IMR-90 (cell line): ENCODE measurements around the gene DIAPH2. TPM values are rescaled to one million over a fixed set of nuclear protein-coding genes. Genes with fewer than 3 reads are reported as not detected.

Experiments
- ATAC-seq: fragments of 200-7000 bp; cut with Tn5 transposase; 2 replicates; pipeline ENCODE4 v1.9.1; 2020; ENCODE audit warnings: low read depth, mild to moderate bottlenecking, moderate library complexity
- BruUV-seq: library from RNA; stranded (reverse); fragments of 400-500 nt; replicated peaks from 2 replicates; lab custom pipeline; 2021; lab: Mats Ljungman, UMichigan
- CTCF ChIA-PET: fragments of 300-600 bp; formaldehyde crosslinking; extraction: SDS; loops from one replicate; lab custom pipeline; 2021; ENCODE audit warnings: antibody characterized with exemption; lab: Yijun Ruan, JAX
- POLR2A ChIA-PET: fragments of 300-600 bp; sonication (Branson Sonifier 250); formaldehyde crosslinking; loops from one replicate; lab custom pipeline; 2022; ENCODE audit warnings: antibody characterized with exemption; ENCODE audit not compliant: unreplicated experiment; lab: Charles Lee
- DNase-seq: peaks from one replicate; pipeline ENCODE4 v3.0.0; 2013
- H2AFZ ChIP-seq: replicated peaks from 2 replicates; pipeline ENCODE3; 2013; ENCODE audit warnings: low read length, mild to moderate bottlenecking; ENCODE audit not compliant: poor library complexity
- H2AK5ac ChIP-seq: 2 replicates; pipeline ENCODE4 v1.6.1; 2013; ENCODE audit warnings: low read depth, low read length, inconsistent platforms
- H2AK9ac ChIP-seq: replicated peaks from 2 replicates; pipeline ENCODE3; 2013; ENCODE audit warnings: mild to moderate bottlenecking, low read depth, low read length, moderate library complexity; ENCODE audit not compliant: poor library complexity
- H2BK120ac ChIP-seq: 2 replicates; pipeline ENCODE4 v1.6.1; 2013; ENCODE audit warnings: low read depth, low read length, inconsistent platforms
- H2BK15ac ChIP-seq: 3 replicates; pipeline ENCODE4 v1.6.1; 2013; ENCODE audit warnings: low read depth, low read length, inconsistent platforms
- H2BK20ac ChIP-seq: 2 replicates; pipeline ENCODE4 v1.6.1; 2013; ENCODE audit warnings: low read depth, mild to moderate bottlenecking, inconsistent platforms, low read length, moderate library complexity
- H2BK5ac ChIP-seq: 2 replicates; pipeline ENCODE4 v1.6.1; 2013; ENCODE audit warnings: mild to moderate bottlenecking, low read depth, low read length, inconsistent platforms; ENCODE audit not compliant: poor library complexity, severe bottlenecking
- H3K14ac ChIP-seq: replicated peaks from 2 replicates; pipeline ENCODE4 v1.6.1; 2013; ENCODE audit warnings: low read depth, low read length, inconsistent platforms
- H3K18ac ChIP-seq: 2 replicates; pipeline ENCODE4 v1.6.1; 2013; ENCODE audit warnings: low read depth, low read length, control low read depth
- H3K23ac ChIP-seq: 2 replicates; pipeline ENCODE4 v1.6.1; 2013; ENCODE audit warnings: low read depth, low read length, inconsistent platforms
- H3K27ac ChIP-seq: 2 replicates; pipeline ENCODE4 v1.5.1; 2013; ENCODE audit warnings: mild to moderate bottlenecking, control low read depth, low read length; ENCODE audit not compliant: insufficient read depth
- H3K27me3 ChIP-seq: 2 replicates; pipeline ENCODE4 v1.6.1; 2013; ENCODE audit warnings: low read length; ENCODE audit not compliant: control insufficient read depth, insufficient read depth
- H3K36me3 ChIP-seq: 2 replicates; pipeline ENCODE4 v1.6.1; 2013; ENCODE audit warnings: low read length, mixed read lengths; ENCODE audit not compliant: control insufficient read depth, insufficient read depth
- H3K4ac ChIP-seq: 2 replicates; pipeline ENCODE4 v1.6.1; 2013; ENCODE audit warnings: low read depth, low read length, inconsistent platforms
- H3K4me1 ChIP-seq: 2 replicates; pipeline ENCODE4 v1.6.1; 2013; ENCODE audit warnings: low read length, mixed read lengths; ENCODE audit not compliant: control insufficient read depth, insufficient read depth
- H3K4me2 ChIP-seq: 2 replicates; pipeline ENCODE4 v1.6.1; 2013; ENCODE audit warnings: low read depth, mild to moderate bottlenecking, control low read depth, low read length, moderate library complexity
- H3K4me3 ChIP-seq: 2 replicates; pipeline ENCODE4 v1.5.1; 2013; ENCODE audit warnings: low read depth, mild to moderate bottlenecking, control low read depth, low read length, moderate library complexity; ENCODE audit not compliant: insufficient read depth
- H3K56ac ChIP-seq: 2 replicates; pipeline ENCODE4 v1.6.1; 2013; ENCODE audit warnings: low read length, inconsistent platforms; ENCODE audit not compliant: insufficient read depth; ENCODE audit errors: extremely low read depth
- H3K79me1 ChIP-seq, 2 experiments: 2 replicates each; pipeline ENCODE4 v1.6.1; 2013; ENCODE audit warnings: low read length in 2 of 2, inconsistent platforms in 1 of 2, low read depth in 1 of 2
- H3K9ac ChIP-seq: 2 replicates; pipeline ENCODE4 v1.6.1; 2013; ENCODE audit warnings: low read depth, low read length, control low read depth
- H3K9me1 ChIP-seq: 2 replicates; pipeline ENCODE4 v1.6.1; 2013; ENCODE audit warnings: low read length, inconsistent platforms; ENCODE audit not compliant: insufficient read depth
- H3K9me3 ChIP-seq: 2 replicates; pipeline ENCODE4 v1.6.1; 2013; ENCODE audit warnings: low read length; ENCODE audit not compliant: control insufficient read depth, insufficient read depth
- H4K20me1 ChIP-seq: 2 replicates; pipeline ENCODE4 v1.6.1; 2013; ENCODE audit warnings: low read length, inconsistent platforms; ENCODE audit not compliant: insufficient read depth
- H4K5ac ChIP-seq: 2 replicates; pipeline ENCODE4 v1.6.1; 2013; ENCODE audit warnings: mild to moderate bottlenecking, low read depth, low read length, control low read depth
- H4K8ac ChIP-seq, 2 experiments: 2 replicates each; pipeline ENCODE4 v1.6.1; 2013; ENCODE audit warnings: low read depth in 2 of 2, low read length in 2 of 2, control low read depth in 1 of 2, inconsistent platforms in 1 of 2
- H4K91ac ChIP-seq: 2 replicates; pipeline ENCODE4 v1.6.1; 2013; ENCODE audit warnings: low read depth, low read length, inconsistent platforms; ENCODE audit not compliant: insufficient read depth
- BHLHE40 ChIP-seq: fragments of 150-350 bp; IDR thresholded peaks from 2 replicates; pipeline ENCODE4 v1.6.1; 2016; ENCODE audit warnings: mild to moderate bottlenecking, low read depth, low read length
- CEBPB ChIP-seq: IDR thresholded peaks from 2 replicates; pipeline ENCODE4 v1.6.1; 2012; ENCODE audit warnings: low read depth, low read length, improper control_type of control experiment
- CHD1 ChIP-seq: IDR thresholded peaks from 2 replicates; pipeline ENCODE4 v1.6.1; 2012; ENCODE audit warnings: low read depth, low read length, improper control_type of control experiment
- FOS ChIP-seq: fragments of 150-350 bp; IDR thresholded peaks from 2 replicates; pipeline ENCODE4 v1.6.1; 2016; ENCODE audit warnings: low read depth, low read length
- MAFK ChIP-seq: IDR thresholded peaks from 2 replicates; pipeline ENCODE4 v1.6.1; 2012; ENCODE audit warnings: low read depth, low read length, improper control_type of control experiment
- MAZ ChIP-seq: IDR thresholded peaks from 2 replicates; pipeline ENCODE4 v1.6.1; 2012; ENCODE audit warnings: low read depth, mild to moderate bottlenecking, low read length, improper control_type of control experiment, moderate library complexity, borderline replicate concordance
- MXI1 ChIP-seq: IDR thresholded peaks from 2 replicates; pipeline ENCODE4 v1.6.1; 2012; ENCODE audit warnings: low read depth, mild to moderate bottlenecking, low read length, moderate library complexity, borderline replicate concordance
- NFE2L2 ChIP-seq: fragments of 150-350 bp; IDR thresholded peaks from 2 replicates; pipeline ENCODE4 v1.6.1; 2016; ENCODE audit warnings: low read depth, mild to moderate bottlenecking, low read length
- POLR2A ChIP-seq: IDR thresholded peaks from 2 replicates; pipeline ENCODE4 v1.6.1; 2012; ENCODE audit warnings: mild to moderate bottlenecking, low read depth, low read length
- RAD21 ChIP-seq: IDR thresholded peaks from 2 replicates; pipeline ENCODE4 v1.6.1; 2012; ENCODE audit warnings: low read length, improper control_type of control experiment
- RCOR1 ChIP-seq: IDR thresholded peaks from 2 replicates; pipeline ENCODE4 v1.6.1; 2012; ENCODE audit warnings: mild to moderate bottlenecking, low read length, improper control_type of control experiment; ENCODE audit not compliant: insufficient replicate concordance
- RFX5 ChIP-seq: IDR thresholded peaks from 2 replicates; pipeline ENCODE4 v1.8.0; 2012; ENCODE audit warnings: low read depth, mild to moderate bottlenecking, low read length, moderate library complexity
- SMC3 ChIP-seq: fragments of 150-350 bp; IDR thresholded peaks from 2 replicates; pipeline ENCODE4 v1.6.1; 2016; ENCODE audit warnings: low read depth, mild to moderate bottlenecking, antibody characterized with exemption, low read length, moderate library complexity
- whole genome bisulfite sequencing, 2 experiments: methylation state at CpG; one replicate each; pipeline versions ENCODE4 v1.1.5 to v1.1.7; 2013; ENCODE audit warnings: missing lambda C conversion rate in 2 of 2; ENCODE audit not compliant: insufficient read length in 1 of 2; ENCODE audit errors: extremely low coverage in 2 of 2; 5-methylcytosine and 5-hydroxymethylcytosine counted together
- dilution Hi-C: fragments of 300-500 bp; cut with HindIII; formaldehyde crosslinking; loops from one replicate; pipeline ENCODE4 v1.14.3; 2018; ENCODE audit warnings: low sequenced_read_pairs; ENCODE audit not compliant: unreplicated experiment
- in situ Hi-C: fragments of 300-500 bp; cut with MboI; formaldehyde crosslinking; loops from 3 replicates; pipeline ENCODE4 v1.14.3; 2019; ENCODE audit warnings: low sequenced_read_pairs, inconsistent platforms, mixed read lengths
- intact Hi-C: fragments of 100-400 bp; cut with micrococcal nuclease; formaldehyde crosslinking; loops from 2 replicates; pipeline ENCODE4 v1.10.0; 2022
- polyA plus RNA-seq, 3 experiments: library from polyadenylated mRNA; depleted of rRNA; stranded (reverse); fragments of >200 nt; gene quantifications; 2 replicates each; pipeline ENCODE4 v1.2.3, GENCODE V29; 2012; ENCODE audit warnings: low replicate concordance in 1 of 3
- total RNA-seq: library from RNA; depleted of rRNA; stranded (reverse); fragments of >200 nt; gene quantifications from 2 replicates; pipeline ENCODE4 v1.2.3, GENCODE V29; 2012
- TF ChIP-seq, protein P1 (sequence below): fragments of 150-350 bp; IDR thresholded peaks from 2 replicates; pipeline ENCODE4 v1.6.1; 2016; ENCODE audit warnings: low read depth, mild to moderate bottlenecking, low read length, moderate library complexity, borderline replicate concordance
- TF ChIP-seq, protein P2 (sequence below): conservative IDR thresholded peaks from 2 replicates; pipeline ENCODE4 v1.5.1; 2012; ENCODE audit warnings: mild to moderate bottlenecking, low read depth, low read length, improper control_type of control experiment
- TF ChIP-seq, protein P3 (sequence below): fragments of 150-350 bp; IDR thresholded peaks from 2 replicates; pipeline ENCODE4 v1.6.1; 2017; ENCODE audit warnings: mild to moderate bottlenecking, antibody characterized with exemption, low read length, low read depth

The DIAPH2 gene
- total and polyA plus RNA-seq, 2 of the 4 experiments (the other 2 are of a cell fraction): 3.6 to 19.9 TPM

DNA sequence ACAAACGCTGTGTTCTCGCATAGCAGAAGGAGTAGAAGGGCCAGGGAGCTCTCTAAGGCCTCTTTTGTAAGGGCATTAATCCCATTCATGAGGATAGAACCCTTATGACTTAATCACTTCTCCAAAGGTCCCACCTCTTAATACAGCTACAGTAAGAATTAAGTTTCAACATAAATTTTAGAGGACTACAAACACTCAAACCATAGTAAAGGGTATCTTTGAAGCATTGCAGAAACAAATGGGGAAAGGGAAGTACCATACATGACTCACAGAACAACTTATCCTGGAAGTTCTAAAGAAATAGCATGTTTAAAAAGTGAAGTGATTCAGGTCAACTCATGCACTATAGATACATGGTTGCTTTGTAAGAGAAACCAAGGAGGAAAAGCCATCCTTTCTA, 879.9 kb downstream of the DIAPH2 start:
- ChIA-PET CTCF (no interaction called here), POLR2A (no interaction called here)
- Histone ChIP-seq H3K27me3 (no peaks in the 10 kb centered on the region), H2AK5ac (no peak overlapping the region), H2BK15ac (no peak overlapping the region), H3K9me1 (no peaks in the 10 kb centered on the region), H3K36me3 (no peaks in the 10 kb centered on the region), H4K8ac (no peak overlapping the region), H2BK120ac (no peak overlapping the region), H2BK5ac (no peak overlapping the region), H3K79me1 (no peaks in the 10 kb centered on the region), H2AFZ (no peak overlapping the region), H3K14ac (no peak overlapping the region), H3K27ac (no peak overlapping the region), H3K4me3 (no peak overlapping the region), H3K23ac (no peak overlapping the region), H3K4me1 (no peaks in the 10 kb centered on the region), H3K4me2 (peak overlapping the region; percentile 93; the same call in 1 of the 2 replicates), H3K9me3 (no peaks in the 10 kb centered on the region), H3K9ac (no peak overlapping the region), H3K56ac (no peak overlapping the region), H4K91ac (no peak overlapping the region), H4K5ac (no peak overlapping the region), H2AK9ac (no peak overlapping the region), H3K18ac (0 out of 2 replicates have a peak overlapping the region, but pooled peaks have one; percentile 29), H2BK20ac (no peak overlapping the region), H3K4ac (no peak overlapping the region), H4K20me1 (no peaks in the 10 kb centered on the region)
- TF ChIP-seq MAZ (no peak), NFE2L2 (no peak), RCOR1 (no peak), RAD21 (no peak), CEBPB (no peak), FOS (no peak), SMC3 (no peak), POLR2A (no peak), MXI1 (no peak), MAFK (no peak), BHLHE40 (no peak), RFX5 (no peak), CHD1 (no peak)
- TF ChIP-seq, protein P1, sequence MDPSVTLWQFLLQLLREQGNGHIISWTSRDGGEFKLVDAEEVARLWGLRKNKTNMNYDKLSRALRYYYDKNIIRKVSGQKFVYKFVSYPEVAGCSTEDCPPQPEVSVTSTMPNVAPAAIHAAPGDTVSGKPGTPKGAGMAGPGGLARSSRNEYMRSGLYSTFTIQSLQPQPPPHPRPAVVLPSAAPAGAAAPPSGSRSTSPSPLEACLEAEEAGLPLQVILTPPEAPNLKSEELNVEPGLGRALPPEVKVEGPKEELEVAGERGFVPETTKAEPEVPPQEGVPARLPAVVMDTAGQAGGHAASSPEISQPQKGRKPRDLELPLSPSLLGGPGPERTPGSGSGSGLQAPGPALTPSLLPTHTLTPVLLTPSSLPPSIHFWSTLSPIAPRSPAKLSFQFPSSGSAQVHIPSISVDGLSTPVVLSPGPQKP: no peak
- TF ChIP-seq, protein P2, sequence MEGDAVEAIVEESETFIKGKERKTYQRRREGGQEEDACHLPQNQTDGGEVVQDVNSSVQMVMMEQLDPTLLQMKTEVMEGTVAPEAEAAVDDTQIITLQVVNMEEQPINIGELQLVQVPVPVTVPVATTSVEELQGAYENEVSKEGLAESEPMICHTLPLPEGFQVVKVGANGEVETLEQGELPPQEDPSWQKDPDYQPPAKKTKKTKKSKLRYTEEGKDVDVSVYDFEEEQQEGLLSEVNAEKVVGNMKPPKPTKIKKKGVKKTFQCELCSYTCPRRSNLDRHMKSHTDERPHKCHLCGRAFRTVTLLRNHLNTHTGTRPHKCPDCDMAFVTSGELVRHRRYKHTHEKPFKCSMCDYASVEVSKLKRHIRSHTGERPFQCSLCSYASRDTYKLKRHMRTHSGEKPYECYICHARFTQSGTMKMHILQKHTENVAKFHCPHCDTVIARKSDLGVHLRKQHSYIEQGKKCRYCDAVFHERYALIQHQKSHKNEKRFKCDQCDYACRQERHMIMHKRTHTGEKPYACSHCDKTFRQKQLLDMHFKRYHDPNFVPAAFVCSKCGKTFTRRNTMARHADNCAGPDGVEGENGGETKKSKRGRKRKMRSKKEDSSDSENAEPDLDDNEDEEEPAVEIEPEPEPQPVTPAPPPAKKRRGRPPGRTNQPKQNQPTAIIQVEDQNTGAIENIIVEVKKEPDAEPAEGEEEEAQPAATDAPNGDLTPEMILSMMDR: no peak
- TF ChIP-seq, protein P3, sequence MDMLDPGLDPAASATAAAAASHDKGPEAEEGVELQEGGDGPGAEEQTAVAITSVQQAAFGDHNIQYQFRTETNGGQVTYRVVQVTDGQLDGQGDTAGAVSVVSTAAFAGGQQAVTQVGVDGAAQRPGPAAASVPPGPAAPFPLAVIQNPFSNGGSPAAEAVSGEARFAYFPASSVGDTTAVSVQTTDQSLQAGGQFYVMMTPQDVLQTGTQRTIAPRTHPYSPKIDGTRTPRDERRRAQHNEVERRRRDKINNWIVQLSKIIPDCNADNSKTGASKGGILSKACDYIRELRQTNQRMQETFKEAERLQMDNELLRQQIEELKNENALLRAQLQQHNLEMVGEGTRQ: no peak
- BruUV-seq: no TSS peak
- dilution Hi-C loops (no loop called here), in situ Hi-C loops (no loop called here), intact Hi-C loops (no loop called here)
- peak; percentile 12 for DNase-seq
- no peak for ATAC-seq
- WGBS, 2 experiments: 80% methylated on average over 1 of the region's 2 CpGs; no CpG with 5 or more reads in 1 of the 2 experiments
